AG04450 (cell line): ENCODE results near the gene SLC37A3. TPM values are rescaled to one million over a fixed set of nuclear protein-coding genes. Genes with fewer than 3 reads are reported as not detected.

ENCODE experiments used
- CTCF ChIA-PET: fragments of 300-600, 350-600 bp; formaldehyde crosslinking; extraction: SDS; loops from one replicate; lab custom pipeline; 2022; ENCODE audit warnings: antibody characterized with exemption, inconsistent platforms; lab: Charles Lee
- POLR2A ChIA-PET: fragments of 350-600 bp; formaldehyde crosslinking; extraction: SDS; loops from one replicate; lab custom pipeline; 2021; ENCODE audit warnings: antibody characterized with exemption, inconsistent platforms; lab: Yijun Ruan, JAX
- DNase-seq: peaks from one replicate; pipeline ENCODE4 v3.0.0-alpha.2; 2011; ENCODE audit warnings: low read depth, low spot score
- H3K27ac ChIP-seq: one replicate; pipeline ENCODE4 v1.5.1; 2012; ENCODE audit warnings: low read depth, low read length, control low read depth
- H3K27me3 ChIP-seq: one replicate; pipeline ENCODE4 v1.6.0; 2012; ENCODE audit warnings: low read length; ENCODE audit not compliant: control insufficient read depth, insufficient read depth
- H3K4me3 ChIP-seq: 2 replicates; pipeline ENCODE4 v1.5.1; 2011; ENCODE audit warnings: mild to moderate bottlenecking, low read depth, low read length, control low read depth
- H3K9me3 ChIP-seq: 2 replicates; pipeline ENCODE4 v1.5.1; 2012; ENCODE audit warnings: low read length; ENCODE audit not compliant: control insufficient read depth, insufficient read depth
- polyA plus RNA-seq: library from polyadenylated mRNA; depleted of rRNA; stranded (reverse); fragments of >200 nt; gene quantifications from 2 replicates; pipeline ENCODE4 v1.2.3, GENCODE V29; 2011
- TF ChIP-seq, protein P1 (sequence below): IDR thresholded peaks from 2 replicates; pipeline ENCODE4 v1.5.1; 2011; ENCODE audit warnings: low read depth, low read length, control low read depth, inconsistent platforms

SLC37A3 gene
- polyA plus RNA-seq, 1 experiment: 61.7 TPM

DNA sequence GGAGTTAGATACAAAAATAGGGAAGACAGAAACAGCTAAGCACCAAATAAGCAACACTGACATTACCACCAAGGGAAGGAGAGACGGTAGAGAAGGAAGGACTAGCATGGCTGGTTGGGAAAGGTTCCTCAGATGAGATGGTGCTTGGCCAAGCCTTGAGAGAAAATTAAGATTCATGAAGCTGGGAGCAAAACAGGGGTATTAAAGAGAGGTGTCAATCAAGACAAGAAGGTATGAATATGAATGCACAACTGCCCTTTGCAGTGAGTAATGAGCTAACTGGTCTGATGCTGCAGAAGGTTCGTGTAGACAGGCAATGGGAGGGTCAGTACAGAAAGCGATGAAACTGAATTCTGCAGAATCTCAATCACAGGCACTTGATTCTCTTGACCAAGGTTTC, 67.7 kb downstream of the SLC37A3 start:
- H3K4me3 ChIP-seq: no peak overlapping the region
- ChIA-PET CTCF (no interaction called here), POLR2A (interaction anchor here (0.6 kb wide), 1 partner anchor 1532 kb away, joined by 3 read pairs; the partner anchor contains the start of gene ATP6V0A4)
- no peak overlapping the region for H3K27ac ChIP-seq
- TF ChIP-seq, protein P1, sequence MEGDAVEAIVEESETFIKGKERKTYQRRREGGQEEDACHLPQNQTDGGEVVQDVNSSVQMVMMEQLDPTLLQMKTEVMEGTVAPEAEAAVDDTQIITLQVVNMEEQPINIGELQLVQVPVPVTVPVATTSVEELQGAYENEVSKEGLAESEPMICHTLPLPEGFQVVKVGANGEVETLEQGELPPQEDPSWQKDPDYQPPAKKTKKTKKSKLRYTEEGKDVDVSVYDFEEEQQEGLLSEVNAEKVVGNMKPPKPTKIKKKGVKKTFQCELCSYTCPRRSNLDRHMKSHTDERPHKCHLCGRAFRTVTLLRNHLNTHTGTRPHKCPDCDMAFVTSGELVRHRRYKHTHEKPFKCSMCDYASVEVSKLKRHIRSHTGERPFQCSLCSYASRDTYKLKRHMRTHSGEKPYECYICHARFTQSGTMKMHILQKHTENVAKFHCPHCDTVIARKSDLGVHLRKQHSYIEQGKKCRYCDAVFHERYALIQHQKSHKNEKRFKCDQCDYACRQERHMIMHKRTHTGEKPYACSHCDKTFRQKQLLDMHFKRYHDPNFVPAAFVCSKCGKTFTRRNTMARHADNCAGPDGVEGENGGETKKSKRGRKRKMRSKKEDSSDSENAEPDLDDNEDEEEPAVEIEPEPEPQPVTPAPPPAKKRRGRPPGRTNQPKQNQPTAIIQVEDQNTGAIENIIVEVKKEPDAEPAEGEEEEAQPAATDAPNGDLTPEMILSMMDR: no peak
- H3K9me3 ChIP-seq: no peaks in the 10 kb centered on the region
- no peak for DNase-seq
- no peaks in the 10 kb centered on the region for H3K27me3 ChIP-seq

DNA sequence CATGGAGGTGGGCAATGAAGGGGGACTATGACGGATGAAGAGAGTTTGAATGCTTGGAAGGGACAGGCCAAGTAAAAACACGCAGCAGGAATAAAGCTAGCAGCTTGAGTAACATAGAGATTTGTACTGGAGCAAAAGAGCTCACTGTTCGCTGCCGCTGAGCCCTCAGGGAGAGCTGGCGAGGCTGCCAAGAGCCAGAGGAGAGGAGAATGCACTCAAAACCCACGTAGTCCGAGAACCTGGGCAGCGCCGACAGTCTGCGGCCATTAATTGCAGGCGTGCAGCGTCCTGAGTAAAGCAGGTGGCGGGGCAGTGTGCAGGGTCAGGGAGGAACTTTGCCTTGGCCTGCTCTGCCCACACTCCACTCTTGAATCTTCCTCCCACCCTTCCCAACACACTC, 68.2 kb downstream of the SLC37A3 start:
- ChIA-PET CTCF (no interaction called here), POLR2A (no interaction called here)
- H3K4me3 ChIP-seq: no peak overlapping the region

DNA sequence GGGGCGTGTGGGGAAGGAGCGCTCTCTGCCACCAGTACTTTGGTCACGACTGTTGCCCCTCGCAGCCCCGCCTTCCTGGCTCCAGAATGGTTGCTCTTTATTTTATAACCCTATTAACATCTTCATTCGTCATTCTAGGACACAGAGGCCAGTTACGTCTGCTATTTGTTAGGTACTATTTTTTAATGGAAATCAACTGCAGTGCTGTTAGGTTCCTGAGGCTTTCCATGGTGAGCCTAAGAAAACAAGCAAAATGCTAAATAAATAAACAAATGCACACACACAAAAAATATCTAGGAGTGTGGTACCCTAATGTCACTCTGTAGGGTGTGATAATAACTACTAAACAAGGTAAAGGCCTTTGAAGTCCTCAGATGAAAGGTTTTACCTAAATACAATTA, 71.1 kb downstream of the SLC37A3 start:
- DNase-seq: no peak
- CTCF ChIA-PET: interaction anchor here (1.1 to 2.1 kb wide), 5 partner anchors 11 to 321 kb away, joined by 4 to 6 read pairs (median 5); no protein-coding TSS in a partner anchor

More for the DNA sequence above, 68.2 kb downstream of the SLC37A3 start:
- Histone ChIP-seq H3K27me3 (no peaks in the 10 kb centered on the region), H3K9me3 (no peaks in the 10 kb centered on the region), H3K27ac (no peak overlapping the region)
- TF ChIP-seq, protein P1: no peak
- no peak for DNase-seq

DNA sequence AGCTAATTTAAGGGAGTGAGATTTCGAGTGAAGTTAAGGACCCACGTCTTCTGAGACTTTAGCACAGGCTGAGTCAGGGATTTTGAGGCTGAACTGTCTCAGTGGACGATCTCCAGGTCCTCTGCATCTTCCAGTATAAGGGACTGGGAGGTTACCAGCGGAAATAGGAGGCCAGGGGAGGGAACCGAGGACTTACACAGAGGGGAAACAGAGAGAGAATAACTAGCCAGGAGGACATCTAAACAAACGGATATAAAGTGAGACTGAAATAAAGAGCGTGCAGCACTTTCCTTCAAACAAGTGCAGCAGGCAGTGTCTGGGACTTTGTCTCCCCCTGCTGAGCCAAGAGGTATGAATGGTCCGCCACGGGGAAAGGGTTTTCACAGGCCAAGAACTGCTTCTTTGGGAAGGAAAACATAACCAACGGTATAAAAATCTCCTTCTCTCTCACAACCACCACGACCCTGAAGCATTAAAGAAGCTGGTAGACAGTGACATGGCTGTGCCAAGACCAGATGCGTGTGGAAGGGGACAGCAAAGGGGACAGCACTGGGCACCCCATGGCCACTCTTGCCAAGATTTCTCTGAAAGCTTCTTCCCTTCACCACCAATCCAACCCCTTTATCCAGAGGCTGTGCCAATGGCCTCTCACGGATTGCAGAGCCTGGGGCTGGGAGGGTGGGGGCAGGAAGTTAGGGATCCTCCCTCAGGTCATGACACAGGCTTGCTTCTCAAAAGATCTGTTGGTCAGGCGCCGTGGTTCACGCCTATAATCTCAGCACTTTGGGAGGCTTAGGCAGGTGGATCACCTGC, 72.0 kb downstream of the SLC37A3 start:
- Histone ChIP-seq H3K4me3 (peak overlapping the region; percentile 31; the same call in 1 of the 2 replicates), H3K27ac (peak overlapping the region; percentile 11), H3K9me3 (no peaks in the 10 kb centered on the region), H3K27me3 (no peaks in the 10 kb centered on the region)
- peak; percentile 39 for DNase-seq
- ChIA-PET POLR2A (interaction anchor here (0.6 kb wide), 1 partner anchor 10 kb away, joined by 4 read pairs; no protein-coding TSS in a partner anchor), CTCF (interaction anchor here (0.6 to 2.1 kb wide), 31 partner anchors 8 to 324 kb away, joined by 3 to 16 read pairs (median 4); no protein-coding TSS in a partner anchor)
- TF ChIP-seq, protein P1: peak; percentile 92

More for the DNA sequence above, 71.1 kb downstream of the SLC37A3 start:
- TF ChIP-seq, protein P1: no peak
- H3K27me3 ChIP-seq: no peaks in the 10 kb centered on the region
- H3K9me3 ChIP-seq: no peaks in the 10 kb centered on the region
- POLR2A ChIA-PET: no interaction called here
- no peak overlapping the region for H3K4me3 ChIP-seq
- no peak overlapping the region for H3K27ac ChIP-seq

DNA sequence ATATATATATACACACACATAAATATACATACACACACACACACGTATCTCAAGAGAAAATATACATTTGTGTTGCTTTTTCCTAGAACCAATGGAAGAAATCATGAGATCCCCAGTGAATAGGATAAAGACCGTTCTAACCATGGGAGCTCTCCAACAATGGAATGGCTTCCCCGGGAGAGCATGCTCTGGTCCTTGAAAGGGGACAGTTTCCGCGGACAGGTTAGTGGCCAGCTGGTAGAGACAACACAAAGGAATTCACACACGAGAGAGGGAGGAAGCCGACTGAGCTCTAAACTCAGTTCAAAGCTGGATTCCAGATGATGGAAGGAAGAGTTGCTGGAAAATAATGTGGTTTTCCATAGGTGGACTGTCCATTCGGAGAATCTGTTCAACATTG, 72.7 kb downstream of the SLC37A3 start:
- ChIA-PET CTCF (interaction anchor here (0.8 to 2.1 kb wide), 9 partner anchors 9 to 319 kb away, joined by 3 to 16 read pairs (median 5); no protein-coding TSS in a partner anchor), POLR2A (no interaction called here)
- no peaks in the 10 kb centered on the region for H3K9me3 ChIP-seq
- no peak overlapping the region for H3K27ac ChIP-seq
- DNase-seq: no peak
- no peak overlapping the region for H3K4me3 ChIP-seq
- TF ChIP-seq, protein P1: no peak
- H3K27me3 ChIP-seq: no peaks in the 10 kb centered on the region
